SK-N-SH (cell line): ENCODE data around the gene BRI3BP. TPM values are rescaled to one million over a fixed set of nuclear protein-coding genes. Genes with fewer than 3 reads are reported as not detected.

Experiments used
- CTCF ChIA-PET: fragments of 300-600, 350-600 bp; formaldehyde crosslinking; extraction: SDS; loops from one replicate; lab custom pipeline; 2021; lab: Yijun Ruan, JAX
- POLR2A ChIA-PET: fragments of 350-600 bp; sonication (Branson Sonifier 250); formaldehyde crosslinking; extraction: SDS; loops from one replicate; lab custom pipeline; 2020; ENCODE audit warnings: antibody characterized with exemption, inconsistent platforms; lab: Yijun Ruan, JAX
- DNase-seq: peaks from one replicate; pipeline ENCODE4 v3.0.0; 2012
- H2AFZ ChIP-seq: fragments of 200-600 bp; sonication (generic); 2 replicates; pipeline ENCODE4 v1.8.1; 2016; ENCODE audit warnings: antibody characterized with exemption, mild to moderate bottlenecking, low read depth
- H3F3A ChIP-seq: fragments of 200-600 bp; sonication (generic); replicated peaks from 2 replicates; pipeline ENCODE3; 2016; ENCODE audit warnings: antibody characterized with exemption, mild to moderate bottlenecking; ENCODE audit not compliant: insufficient read depth
- H3K27ac ChIP-seq, 2 experiments: fragments of 200-500 bp in 1 of 2; fragments of 200-600 bp in 1 of 2; sonication (Bioruptor generic) in 1 of 2; sonication (generic), shearing (Covaris generic) in 1 of 2; 2 replicates each; pipeline versions ENCODE4 v1.5.1 to v1.6.1; 2014 to 2016; ENCODE audit warnings: low read depth in 2 of 2, inconsistent platforms in 1 of 2, low read length in 1 of 2, mild to moderate bottlenecking in 1 of 2, mixed read lengths in 1 of 2
- H3K27me3 ChIP-seq: fragments of 200-600 bp; sonication (generic), shearing (Covaris generic); 2 replicates; pipeline ENCODE4 v1.6.1; 2016; ENCODE audit warnings: mixed run types; ENCODE audit not compliant: insufficient read depth
- H3K36me3 ChIP-seq, 2 experiments: fragments of 200-500 bp in 1 of 2; fragments of 200-600 bp in 1 of 2; sonication (Bioruptor generic) in 1 of 2; sonication (generic) in 1 of 2; replicated peaks in 1 of 2; 2 replicates each; pipeline versions ENCODE3 to v1.5.1; 2014 to 2016; ENCODE audit warnings: low read length in 1 of 2, mild to moderate bottlenecking in 1 of 2; ENCODE audit not compliant: insufficient read depth in 2 of 2, control insufficient read depth in 1 of 2
- H3K4me1 ChIP-seq, 2 experiments: fragments of 200-500 bp in 1 of 2; fragments of 200-600 bp in 1 of 2; sonication (Bioruptor generic) in 1 of 2; sonication (generic), shearing (Covaris generic) in 1 of 2; 2 replicates each; pipeline versions ENCODE4 v1.5.1 to v1.6.1; 2014 to 2016; ENCODE audit warnings: low read depth in 1 of 2, low read length in 1 of 2, mixed run types in 1 of 2; ENCODE audit not compliant: insufficient read depth in 2 of 2, control insufficient read depth in 1 of 2
- H3K4me2 ChIP-seq: fragments of 200-600 bp; sonication (generic), shearing (Covaris generic); 2 replicates; pipeline ENCODE4 v1.6.1; 2017; ENCODE audit warnings: mixed run types
- H3K4me3 ChIP-seq, 2 experiments: fragments of 200-500 bp in 1 of 2; fragments of 200-600 bp in 1 of 2; sonication (Bioruptor generic) in 1 of 2; sonication (generic), shearing (Covaris generic) in 1 of 2; 2 replicates each; pipeline versions ENCODE4 v1.5.1 to v1.8.1; 2014 to 2016; ENCODE audit warnings: low read depth in 2 of 2, inconsistent platforms in 1 of 2, low read length in 1 of 2, mild to moderate bottlenecking in 1 of 2, mixed read lengths in 1 of 2, moderate library complexity in 1 of 2
- H3K79me2 ChIP-seq: fragments of 200-600 bp; sonication (generic); 2 replicates; pipeline ENCODE4 v1.8.1; 2017; ENCODE audit warnings: mild to moderate bottlenecking; ENCODE audit not compliant: insufficient read depth
- H3K9ac ChIP-seq: fragments of 200-600 bp; sonication (generic); 2 replicates; pipeline ENCODE4 v1.6.1; 2017; ENCODE audit warnings: mixed run types
- H3K9me2 ChIP-seq: fragments of 200-600 bp; sonication (generic); 2 replicates; pipeline ENCODE4 v1.6.1; 2017; ENCODE audit warnings: mixed run types
- H3K9me3 ChIP-seq: fragments of 200-600 bp; sonication (generic); 2 replicates; pipeline ENCODE4 v1.6.1; 2017; ENCODE audit warnings: mixed run types, mild to moderate bottlenecking, moderate library complexity
- H4K20me1 ChIP-seq: fragments of 200-600 bp; sonication (generic); 2 replicates; pipeline ENCODE4 v1.6.1; 2017; ENCODE audit warnings: mild to moderate bottlenecking, mixed run types; ENCODE audit not compliant: insufficient read depth
- GABPA ChIP-seq: IDR thresholded peaks from 2 replicates; pipeline ENCODE4 v1.4.0; 2012; ENCODE audit warnings: low read depth, mild to moderate bottlenecking
- IRF3 ChIP-seq: fragments of 150-350 bp; IDR thresholded peaks from 2 replicates; pipeline ENCODE4 v1.6.1; 2016; ENCODE audit warnings: mild to moderate bottlenecking, low read depth, low read length
- RAD21 ChIP-seq: IDR thresholded peaks from 2 replicates; pipeline ENCODE4 v1.6.1; 2012; ENCODE audit warnings: mild to moderate bottlenecking, low read length
- REST ChIP-seq: IDR thresholded peaks from 2 replicates; pipeline ENCODE4 v1.6.1; 2012; ENCODE audit warnings: mild to moderate bottlenecking, low read depth, low read length, moderate library complexity
- RFX5 ChIP-seq: IDR thresholded peaks from 2 replicates; pipeline ENCODE4 v1.6.1; 2012; ENCODE audit warnings: mild to moderate bottlenecking, improper control_type of control experiment, low read length
- RXRA ChIP-seq: IDR thresholded peaks from 2 replicates; pipeline ENCODE4 v1.4.0; 2012; ENCODE audit warnings: low read depth, mild to moderate bottlenecking, borderline replicate concordance
- SIN3A ChIP-seq: IDR thresholded peaks from 2 replicates; pipeline ENCODE4 v1.6.1; 2012; ENCODE audit warnings: low read depth, mild to moderate bottlenecking, low read length, moderate library complexity, borderline replicate concordance
- SMC3 ChIP-seq: IDR thresholded peaks from 2 replicates; pipeline ENCODE4 v1.6.1; 2012; ENCODE audit warnings: low read depth, low read length, improper control_type of control experiment
- TEAD4 ChIP-seq: IDR thresholded peaks from 2 replicates; pipeline ENCODE4 v1.4.0; 2012; ENCODE audit warnings: mild to moderate bottlenecking, borderline replicate concordance; ENCODE audit not compliant: insufficient read depth
- WGBS: methylation state at CpG from one replicate; pipeline ENCODE4 v1.1.6; 2017; ENCODE audit warnings: low lambda C conversion rate; 5-methylcytosine and 5-hydroxymethylcytosine counted together
- polyA plus RNA-seq, 3 experiments: library from polyadenylated mRNA; depleted of rRNA; stranded (reverse); fragments of >200 nt; gene quantifications; 2 replicates each; pipeline ENCODE4 v1.2.3, GENCODE V29; 2012
- TF ChIP-seq, protein P1 (sequence below): IDR thresholded peaks from 2 replicates; pipeline ENCODE4 v1.4.0; 2012; ENCODE audit warnings: low read depth, borderline replicate concordance

The BRI3BP gene
- polyA plus RNA-seq, 1 of the 3 experiments (the other 2 are of a cell fraction), result 3.8 TPM

GRCh38 chr12:125049093-125049458 is 55.6 kb downstream of the BRI3BP start:
- CTCF ChIA-PET, result interaction anchor here (1.0 to 2.1 kb wide), 5 partner anchors 13 to 142 kb away, joined by 3 to 8 read pairs (median 5); partner anchors contain the start of gene AACS
- POLR2A ChIA-PET, result interaction anchor here (0.6 to 1.9 kb wide), 5 partner anchors 15 to 110 kb away, joined by 4 to 11 read pairs (median 7); partner anchors contain the start of gene BRI3BP
- H3K9ac ChIP-seq, result no peak overlapping the region; the same call in 1 of the 2 replicates

More at GRCh38 chr12:125049093-125049458, 55.6 kb downstream of the BRI3BP start:
- Histone ChIP-seq H3K9me3 (no peaks in the 10 kb centered on the region), H3K4me3 (peak overlapping the region; percentile 59 to 79), H3F3A (no peaks in the 10 kb centered on the region)
- no peak for TF ChIP-seq TEAD4
- TF ChIP-seq, protein P1, sequence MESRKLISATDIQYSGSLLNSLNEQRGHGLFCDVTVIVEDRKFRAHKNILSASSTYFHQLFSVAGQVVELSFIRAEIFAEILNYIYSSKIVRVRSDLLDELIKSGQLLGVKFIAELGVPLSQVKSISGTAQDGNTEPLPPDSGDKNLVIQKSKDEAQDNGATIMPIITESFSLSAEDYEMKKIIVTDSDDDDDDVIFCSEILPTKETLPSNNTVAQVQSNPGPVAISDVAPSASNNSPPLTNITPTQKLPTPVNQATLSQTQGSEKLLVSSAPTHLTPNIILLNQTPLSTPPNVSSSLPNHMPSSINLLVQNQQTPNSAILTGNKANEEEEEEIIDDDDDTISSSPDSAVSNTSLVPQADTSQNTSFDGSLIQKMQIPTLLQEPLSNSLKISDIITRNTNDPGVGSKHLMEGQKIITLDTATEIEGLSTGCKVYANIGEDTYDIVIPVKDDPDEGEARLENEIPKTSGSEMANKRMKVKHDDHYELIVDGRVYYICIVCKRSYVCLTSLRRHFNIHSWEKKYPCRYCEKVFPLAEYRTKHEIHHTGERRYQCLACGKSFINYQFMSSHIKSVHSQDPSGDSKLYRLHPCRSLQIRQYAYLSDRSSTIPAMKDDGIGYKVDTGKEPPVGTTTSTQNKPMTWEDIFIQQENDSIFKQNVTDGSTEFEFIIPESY, result no peak
- no peak for TF ChIP-seq RXRA
- TF ChIP-seq IRF3, result no peak
- no peak for TF ChIP-seq SIN3A
- no peak for TF ChIP-seq SMC3
- no peak for TF ChIP-seq RAD21
- TF ChIP-seq RFX5, result no peak
- no peak for TF ChIP-seq REST
- no peak for TF ChIP-seq GABPA
- TF ChIP-seq, all 33 proteins: peak for 0
- H3K27me3 ChIP-seq, result no peaks in the 10 kb centered on the region
- no peaks in the 10 kb centered on the region for H3K9me2 ChIP-seq
- no peaks in the 10 kb centered on the region for H3K79me2 ChIP-seq
- DNase-seq, result no peak
- 44% methylated on average over 15 of the region's 15 CpGs for WGBS
- H3K36me3 ChIP-seq, result no peaks in the 10 kb centered on the region
- peak overlapping the region; percentile 90 for H3K4me2 ChIP-seq
- H2AFZ ChIP-seq, result peak overlapping the region; percentile 89; the same call in 1 of the 2 replicates
- peak overlapping the region in 1 of 2 experiments; percentile 28; a peak in 1 of 4 replicates for H3K27ac ChIP-seq
- no peaks in the 10 kb centered on the region; a peak in 1 of 4 replicates for H3K4me1 ChIP-seq
- H4K20me1 ChIP-seq, result no peaks in the 10 kb centered on the region
